Measurements from ENCODE around the gene COQ10A.

COQ10A gene

DNA sequence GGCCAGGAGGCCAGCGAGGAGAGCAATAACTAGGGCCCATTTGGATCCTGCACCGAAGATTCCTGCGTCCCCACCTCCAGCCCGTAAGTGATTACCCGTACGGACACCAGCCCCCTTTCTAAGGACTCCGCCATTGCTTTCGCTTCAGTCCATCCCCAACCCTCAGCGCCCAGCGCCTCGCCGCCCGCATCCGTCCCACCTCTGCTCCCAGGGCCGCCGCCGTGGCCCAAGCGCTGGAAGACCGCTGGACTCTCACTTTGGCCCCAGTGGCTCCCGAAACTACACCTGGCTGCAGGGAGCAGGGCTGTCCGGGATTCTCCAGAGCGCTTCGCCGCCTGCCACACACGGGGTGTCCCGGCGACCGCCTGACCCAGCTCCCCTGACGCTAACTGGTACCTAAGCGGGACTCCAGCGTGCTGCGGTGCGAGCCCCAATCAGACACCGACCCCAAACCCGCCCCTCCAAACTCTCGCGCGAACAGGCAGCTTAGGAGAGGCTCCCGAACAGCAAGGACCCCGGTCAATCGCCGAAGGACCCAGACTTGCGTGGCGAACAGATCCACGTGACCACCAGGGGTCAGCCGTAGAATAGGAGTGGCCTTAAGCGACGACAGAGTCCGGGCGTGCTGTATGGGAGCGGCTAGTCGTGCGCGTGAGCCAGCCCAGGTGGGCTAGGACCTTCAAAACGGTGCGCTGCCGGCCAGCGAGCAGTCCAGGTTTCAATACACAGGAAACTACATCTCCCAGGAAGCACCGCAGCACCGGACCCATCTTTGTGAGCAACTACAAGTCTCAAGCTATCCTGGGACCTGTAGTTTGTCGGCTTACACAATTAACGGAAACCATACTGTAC lies 49.1 kb downstream of the COQ10A start, which contains the start of gene CNPY2:
Gene CNPY2 (minus strand): TSS at position 367 of the 852 bp plus-strand sequence. CDS start 771 bp downstream, outside the sequence.
- DNase-seq (ENCODE audit: low spot score): peak; percentile 95

DNA sequence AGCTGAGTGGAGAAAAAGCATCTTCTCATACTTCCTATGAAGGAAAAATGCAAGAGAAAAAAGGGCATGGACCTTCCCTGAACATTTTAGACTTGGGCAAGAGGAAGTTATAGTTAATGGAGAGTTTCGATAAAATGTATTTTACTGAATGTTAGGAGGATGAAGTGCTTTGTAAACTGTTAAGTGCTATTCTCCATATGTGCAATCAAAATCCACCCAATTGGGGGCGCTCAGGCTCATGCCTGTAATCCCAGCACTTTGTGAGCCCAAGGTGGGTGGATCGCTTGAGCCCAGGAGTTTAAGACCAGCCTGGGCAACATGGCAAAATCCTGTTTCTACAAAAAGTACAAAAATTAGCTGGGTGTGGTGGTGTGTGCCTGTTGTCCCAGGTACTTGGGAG lies 50.9 kb downstream of the COQ10A start:
- DNase-seq (ENCODE audit: low spot score): no peak

All from CD4-positive, alpha-beta T cell treated with Interleukin-2 at 100 ng/mL for 4 hours (primary cell).